Ovary (tissue), 3 donors: ENCODE data around the gene APP.

Experiments used
- CTCF ChIP-seq, 3 donors: fragments of 450-650 bp in 2 of 3; fragments of 200-600 bp in 1 of 3; IDR thresholded peaks; one replicate each; pipeline versions ENCODE4 v1.5.1 to v1.8.0; 2016 to 2022; ENCODE audit warnings: antibody characterized with exemption in 3 of 3, mild to moderate bottlenecking in 1 of 3
- EP300 ChIP-seq: sonication (generic); formaldehyde crosslinking; IDR thresholded peaks from one replicate; pipeline ENCODE4 v1.6.1; 2017; ENCODE audit warnings: antibody characterized with exemption
- POLR2A ChIP-seq: fragments of 450-650 bp; IDR thresholded peaks from one replicate; pipeline ENCODE4 v1.6.1; 2017; ENCODE audit warnings: antibody characterized with exemption, mild to moderate bottlenecking, moderate library complexity
- donor health status: DM: no; HTN: no; CAD: no.

GRCh38 chr21:25994758-25995163 lies 175.8 kb downstream of the APP start:
- TF ChIP-seq CTCF (IDR thresholded peaks at IDR 0.05) (no peak), EP300 (no peak), POLR2A (no peak)
